NCI-H2029 treated with DMSO at 0.1 percent for 48 hours (cell line): ENCODE measurements around the gene PRKN.
"Not testable (repeated sequence)": the region's sequence is repeated elsewhere in the genome, so short reads cannot be mapped to it uniquely, and the experiment has no call there.

Source experiments
- DNase-seq: peaks from one replicate; lab custom pipeline; 2025; lab: John Stamatoyannopoulos, UW

The PRKN gene

DNA sequence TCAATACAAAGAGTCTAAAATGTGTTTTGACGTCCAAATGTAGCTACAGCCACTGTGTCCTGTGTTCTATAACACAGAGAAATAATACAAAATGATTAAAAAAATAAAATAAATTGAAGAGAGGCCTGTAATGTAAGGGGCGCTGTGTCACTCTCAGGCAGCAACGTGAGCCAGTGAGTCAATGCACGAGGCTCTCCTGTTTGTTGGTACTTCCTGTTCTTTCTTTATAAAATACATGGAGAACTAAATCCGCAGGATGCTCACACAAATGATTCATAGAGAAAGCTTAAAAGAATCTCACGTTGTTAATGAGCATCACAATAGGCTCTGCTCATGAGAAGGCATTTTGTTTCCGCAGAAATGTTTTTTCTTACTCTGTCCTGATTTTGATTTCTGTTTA lies 818.7 kb downstream of the PRKN start:
- no peak for DNase-seq

DNA sequence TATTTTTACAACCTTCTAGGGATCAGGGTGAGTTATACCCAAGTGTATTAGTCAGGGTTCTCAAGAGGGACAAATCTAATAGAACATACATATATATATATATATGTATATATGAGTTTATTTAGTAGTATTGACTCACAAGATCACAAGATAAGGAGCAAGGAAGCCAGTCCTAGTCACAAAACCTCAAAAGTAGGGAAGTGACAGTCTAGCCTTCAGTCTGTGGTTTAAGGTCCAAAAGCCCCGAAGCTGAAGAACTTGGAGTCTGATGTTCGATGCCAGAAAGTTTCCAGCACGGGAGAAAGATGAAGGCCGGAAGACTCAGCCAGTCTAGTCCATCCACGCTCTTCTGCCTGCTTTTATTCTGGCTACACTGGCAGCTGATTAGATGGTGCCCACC lies 821.0 kb downstream of the PRKN start:
- DNase-seq: no peak

DNA sequence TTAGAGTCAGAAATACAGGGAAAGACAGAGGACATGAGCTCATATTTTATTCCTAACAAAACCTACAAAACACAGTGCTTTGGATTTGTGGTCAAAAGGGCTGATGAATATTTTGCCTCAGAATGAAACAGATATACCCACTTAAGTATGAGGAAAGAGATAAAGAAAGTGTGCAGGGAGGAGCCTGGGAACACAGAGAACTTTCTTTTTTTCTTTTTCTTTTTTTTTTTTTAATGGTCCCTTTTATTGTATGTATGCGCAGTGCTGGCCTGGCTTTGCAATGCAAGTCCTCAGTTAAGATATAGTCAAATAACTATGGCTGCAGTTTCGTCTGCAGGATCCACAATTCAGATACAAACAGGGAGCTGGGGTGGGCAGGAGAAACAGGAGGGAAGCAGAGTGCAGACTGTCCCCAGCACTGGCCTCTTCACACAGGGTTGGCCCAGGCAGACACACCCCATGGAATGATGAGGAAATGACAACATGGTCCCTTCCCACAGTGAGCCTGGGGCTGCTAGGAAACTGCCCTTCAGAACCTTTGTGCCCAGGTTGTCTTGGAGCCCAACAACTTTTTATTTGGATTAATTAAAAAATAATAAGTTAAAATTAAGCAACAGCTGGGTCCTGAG lies 823.9 kb downstream of the PRKN start:
- DNase-seq: no peak

DNA sequence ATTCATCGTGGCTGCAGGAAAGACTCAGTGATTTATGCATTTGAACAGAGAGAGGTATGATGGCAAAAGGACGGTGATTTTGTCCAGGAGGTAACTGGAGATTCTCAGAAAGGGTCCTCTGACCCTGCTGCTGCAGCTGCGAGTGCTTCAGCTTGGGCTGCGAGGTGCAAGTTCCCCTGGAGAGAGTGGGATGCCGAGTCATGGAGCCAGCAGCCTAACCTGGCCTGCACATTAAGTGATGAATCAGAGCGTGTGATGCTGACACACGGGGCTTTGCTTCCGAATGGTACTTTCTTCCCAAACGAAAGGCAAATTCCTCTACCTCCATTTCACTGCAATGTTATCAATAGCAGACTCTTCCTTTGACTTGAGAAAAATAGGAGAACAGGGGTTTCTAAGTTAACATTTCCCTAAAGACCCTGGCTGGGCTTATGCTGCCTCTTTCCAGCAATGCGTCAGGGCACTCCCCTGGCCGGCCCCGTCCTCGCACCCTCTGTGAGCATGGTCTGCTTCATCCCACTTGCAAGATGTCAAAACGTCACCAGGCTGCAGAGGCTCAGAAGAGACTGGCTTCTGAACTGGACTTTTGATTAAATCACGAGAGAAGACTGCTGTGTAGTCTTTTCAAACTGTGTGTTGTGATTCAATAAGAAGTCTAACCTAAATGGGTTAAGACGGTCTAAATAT lies 825.7 kb downstream of the PRKN start:
- DNase-seq: no peak

DNA sequence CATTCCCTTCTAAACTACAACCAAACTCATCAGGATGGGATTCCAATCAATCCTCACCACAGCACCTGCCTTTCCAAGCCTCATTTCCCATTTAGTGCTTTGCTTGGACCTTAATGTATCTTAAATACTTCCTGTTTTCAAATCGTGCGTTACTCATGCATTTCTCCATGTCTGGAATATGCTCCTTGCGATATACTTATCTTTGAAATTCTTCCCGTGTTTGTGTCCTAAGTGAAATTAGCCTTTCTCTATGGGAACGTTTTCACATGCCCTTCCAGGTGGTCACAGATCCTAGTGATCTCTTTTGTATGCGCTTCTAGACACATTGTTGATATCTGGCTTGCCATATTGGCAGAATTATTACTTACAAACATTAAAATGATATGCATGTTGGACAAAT lies 833.1 kb downstream of the PRKN start:
- DNase-seq: no peak

DNA sequence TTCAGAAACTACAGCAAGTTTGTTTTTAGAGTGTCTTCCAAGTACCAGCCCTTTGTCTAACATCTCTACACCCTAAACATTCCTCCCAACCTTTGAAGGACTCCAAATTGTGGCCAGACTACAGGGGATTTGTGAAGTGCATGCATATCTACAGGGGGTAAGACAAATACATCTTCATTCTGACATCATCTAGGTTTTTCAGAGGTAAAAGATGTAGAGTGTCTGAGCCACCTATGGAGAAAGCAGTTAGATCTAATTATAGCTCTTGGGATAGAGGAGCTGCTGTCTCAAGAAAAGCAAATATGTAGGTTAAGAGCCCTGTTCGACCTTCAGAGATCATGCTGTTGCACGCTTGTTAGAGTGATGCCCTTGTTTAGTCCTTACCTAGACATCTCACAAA lies 836.0 kb downstream of the PRKN start:
- no peak for DNase-seq

DNA sequence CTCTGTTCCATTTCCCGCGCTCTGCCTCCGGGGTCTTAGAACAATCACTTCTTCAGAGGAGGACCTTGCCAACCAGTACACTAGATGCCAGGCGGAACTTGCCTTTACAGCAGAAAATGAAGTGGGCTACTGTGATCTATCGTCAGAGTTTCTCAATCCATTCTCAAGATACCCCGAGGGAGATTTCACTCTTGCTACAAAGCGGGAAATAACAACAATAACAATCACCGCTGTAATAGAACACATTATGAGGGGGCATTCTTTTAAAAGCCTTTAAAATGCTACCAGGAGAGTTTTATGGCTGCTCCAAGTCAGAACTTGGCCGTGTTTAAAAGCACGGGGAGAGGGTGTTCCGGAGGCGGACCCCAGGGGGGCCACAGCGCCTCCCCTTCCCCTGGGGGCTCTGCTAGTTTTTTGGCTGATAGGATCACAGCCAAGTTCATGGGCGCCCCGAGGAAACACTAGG lies 836.7 kb downstream of the PRKN start:
- DNase-seq: no peak

DNA sequence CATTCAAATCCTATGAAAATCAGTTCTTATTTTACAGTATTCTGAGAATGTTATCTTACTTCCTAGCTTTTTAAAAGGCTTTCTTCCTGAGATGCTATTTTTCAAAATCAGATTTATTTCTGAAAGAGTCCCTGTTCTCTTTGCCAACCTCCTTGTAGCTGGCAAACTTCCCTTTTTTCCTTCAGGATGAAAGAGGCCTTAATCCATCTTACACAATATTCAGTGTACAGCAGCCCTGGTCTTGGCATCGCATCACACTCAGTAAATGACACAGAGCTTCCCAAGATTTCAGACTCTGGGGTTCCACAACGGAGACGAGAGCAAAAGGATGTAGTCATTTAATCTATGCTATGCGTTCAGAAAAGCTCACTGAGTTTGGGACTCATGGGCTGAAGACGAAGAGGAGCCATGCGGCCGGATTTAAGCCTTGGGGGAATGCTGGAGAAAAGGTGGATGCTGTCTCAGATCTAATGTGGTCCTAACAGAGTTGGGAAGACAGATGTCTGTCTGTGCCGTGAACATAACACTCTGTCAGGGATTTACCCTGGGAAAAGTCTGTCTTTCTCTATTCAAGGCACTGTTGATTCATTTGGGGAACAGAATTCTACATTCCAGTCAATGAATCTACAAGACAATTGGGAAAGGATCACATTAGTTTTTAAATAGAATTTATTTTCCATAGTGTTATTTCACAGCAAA lies 837.3 kb downstream of the PRKN start:
- no peak for DNase-seq

DNA sequence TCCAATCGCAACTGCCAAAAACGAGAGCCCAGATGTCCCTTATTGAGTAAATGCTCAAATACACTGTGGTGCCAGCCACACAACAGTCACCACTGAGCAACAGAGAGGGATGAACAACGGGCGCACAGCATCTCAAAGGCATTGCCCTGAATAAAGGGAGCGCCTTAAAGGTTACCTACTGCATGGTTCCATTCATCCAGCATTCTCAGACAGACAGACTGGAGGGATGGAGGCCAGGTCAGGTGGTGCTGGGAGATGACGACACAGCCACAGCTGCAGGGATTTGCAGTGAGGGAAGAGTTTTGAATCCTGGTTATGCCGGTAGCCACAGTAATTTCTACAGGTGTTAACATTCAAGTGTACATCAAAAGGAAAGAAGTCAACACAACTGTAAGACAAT lies 838.2 kb downstream of the PRKN start:
- DNase-seq: no peak

DNA sequence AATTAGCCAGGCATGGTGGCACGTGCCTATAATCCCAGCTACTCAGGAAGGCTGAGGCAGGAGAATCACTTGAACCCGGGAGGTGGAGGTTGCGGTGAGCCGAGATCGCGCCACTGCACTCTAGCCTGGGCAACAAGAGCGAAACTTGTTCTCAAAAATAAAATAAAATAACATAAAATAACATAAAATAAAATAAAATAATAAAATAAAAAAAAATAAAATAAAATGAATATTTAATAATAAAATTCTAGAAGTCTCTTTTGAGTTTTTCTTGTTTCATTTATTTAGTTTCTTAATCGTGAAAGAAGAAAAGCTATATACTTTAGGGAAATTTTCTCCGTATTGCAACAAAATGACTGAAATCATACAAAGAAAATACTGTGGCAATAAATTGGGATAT lies 841.0 kb downstream of the PRKN start:
- DNase-seq: not testable (repeated sequence)

DNA sequence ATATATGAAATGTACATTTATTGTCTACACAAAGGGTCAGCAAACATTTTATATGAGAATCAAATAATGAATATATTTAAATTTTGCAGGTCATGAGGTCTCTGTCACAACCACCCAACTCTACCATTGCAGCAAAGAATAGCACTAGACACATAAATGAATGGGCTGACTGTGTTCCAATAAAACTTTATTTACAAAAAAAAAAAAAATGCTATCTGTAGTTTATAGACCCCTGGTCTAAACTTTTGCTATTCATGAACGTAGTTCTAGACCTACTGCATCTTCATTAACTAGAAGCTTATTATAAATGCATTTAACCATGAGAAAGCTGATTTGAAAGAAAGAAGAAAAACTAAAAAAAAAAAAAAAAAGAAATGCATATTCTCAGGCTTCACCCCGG lies 842.8 kb downstream of the PRKN start:
- no peak for DNase-seq

DNA sequence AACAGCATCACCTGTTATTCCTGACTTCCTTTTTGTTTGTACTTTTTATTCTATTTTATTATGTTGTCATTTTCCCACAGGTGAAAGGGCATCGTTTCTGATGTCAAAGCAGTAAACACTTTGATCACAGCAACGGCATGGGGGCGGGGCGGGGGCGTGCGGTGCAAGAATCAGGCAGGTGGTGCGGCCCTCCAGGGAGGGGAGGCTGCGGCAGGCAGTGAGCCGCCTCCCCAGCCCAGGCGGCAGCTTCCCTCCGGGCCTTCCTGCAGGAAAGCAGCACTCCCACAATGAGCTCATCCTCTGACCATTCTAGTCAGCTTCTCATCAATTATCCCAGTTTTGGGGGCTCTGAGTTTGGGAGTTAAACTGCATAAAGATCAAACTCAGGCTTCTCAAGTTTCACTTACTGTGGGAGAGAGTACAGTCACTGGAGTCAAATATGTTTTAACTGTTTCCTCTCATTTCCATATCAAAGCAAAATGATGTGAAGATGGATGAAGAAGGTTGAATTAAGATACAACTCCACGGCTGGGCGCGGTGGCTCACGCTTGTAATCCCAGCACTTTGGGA lies 845.3 kb downstream of the PRKN start:
- no peak for DNase-seq

DNA sequence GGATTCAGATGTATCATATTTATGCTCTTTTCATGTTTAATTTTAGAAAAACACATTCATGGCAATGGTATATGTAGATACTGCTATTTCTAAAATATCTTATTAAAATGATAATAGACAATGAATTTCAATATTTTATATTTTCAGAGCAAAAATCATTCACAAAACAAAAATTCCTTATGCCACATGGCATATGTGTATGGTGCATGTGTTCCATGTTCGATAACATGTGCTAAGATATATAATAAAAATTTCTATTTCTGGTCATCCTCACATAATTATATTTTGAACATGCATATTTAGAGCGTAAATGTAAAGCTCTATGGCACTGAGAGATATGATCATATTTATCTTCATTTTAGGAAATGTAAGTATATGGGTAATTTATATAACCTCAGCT lies 847.5 kb downstream of the PRKN start:
- DNase-seq: no peak

DNA sequence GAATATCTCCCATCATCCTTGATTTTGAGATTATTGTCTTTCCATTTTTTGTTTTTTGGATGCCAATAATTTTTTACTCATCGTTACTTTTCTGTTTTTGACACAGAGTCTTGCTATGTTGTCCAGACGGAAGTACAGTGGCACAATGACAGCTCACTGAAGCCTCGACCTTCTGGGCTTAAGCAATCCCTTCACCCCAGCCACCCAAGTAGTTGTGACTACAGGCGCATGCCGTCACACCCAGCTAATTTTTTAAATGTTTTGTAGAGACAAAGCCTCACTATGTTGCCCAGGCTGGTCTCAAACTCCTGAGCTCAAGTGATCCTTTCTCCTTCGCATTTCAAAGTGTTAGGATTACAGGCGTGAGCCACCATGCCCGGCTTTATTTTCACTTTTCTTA lies 851.3 kb downstream of the PRKN start:
- no peak for DNase-seq

DNA sequence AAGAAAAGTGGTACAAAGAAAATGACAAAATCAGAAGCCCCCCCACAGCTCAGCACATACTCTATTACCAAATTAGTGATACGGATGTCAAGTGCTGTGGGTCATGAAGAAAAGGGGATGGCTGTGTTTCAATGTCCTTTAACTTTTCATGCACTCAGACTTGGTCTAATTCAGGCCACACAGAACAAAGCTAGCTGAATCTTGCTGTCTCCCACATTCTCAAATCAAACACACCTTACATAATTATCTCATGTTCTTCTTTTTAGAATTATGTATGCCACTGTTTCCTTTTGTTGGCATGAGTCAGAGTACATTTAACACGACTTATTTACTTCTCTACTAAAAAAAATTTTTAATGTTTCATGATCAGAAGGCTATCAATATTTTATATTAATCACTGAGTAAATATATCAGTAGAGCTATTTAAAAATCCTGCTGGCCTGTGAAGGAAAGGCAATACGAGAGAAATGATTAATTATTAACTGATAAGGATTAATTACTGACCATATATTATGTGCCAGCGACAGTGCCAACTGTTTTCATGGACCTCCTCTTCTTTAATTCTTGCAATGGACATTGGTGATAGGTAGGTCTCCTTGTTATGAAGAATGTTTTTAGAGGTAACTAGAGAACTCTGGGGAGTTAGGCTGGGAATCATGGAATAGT lies 857.2 kb downstream of the PRKN start:
- no peak for DNase-seq

DNA sequence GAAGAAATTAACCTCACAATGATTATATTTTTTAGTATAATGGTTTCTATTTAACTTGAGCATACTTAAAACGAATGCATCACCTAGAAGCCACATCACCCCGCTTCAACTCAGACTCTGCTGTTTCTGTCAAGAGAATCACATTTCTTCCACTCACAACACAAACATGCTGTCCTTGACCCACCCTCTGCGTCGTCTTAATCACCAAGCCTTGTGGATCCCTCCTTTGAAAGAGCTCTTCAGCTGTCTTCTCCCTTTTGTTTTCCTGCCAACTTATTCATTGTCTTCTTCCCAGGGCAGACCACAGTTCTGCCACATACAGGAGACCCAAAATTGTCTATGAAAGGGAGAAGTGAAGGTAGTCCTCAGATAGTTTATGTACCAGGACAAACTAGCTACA lies 858.1 kb downstream of the PRKN start:
- DNase-seq: no peak

DNA sequence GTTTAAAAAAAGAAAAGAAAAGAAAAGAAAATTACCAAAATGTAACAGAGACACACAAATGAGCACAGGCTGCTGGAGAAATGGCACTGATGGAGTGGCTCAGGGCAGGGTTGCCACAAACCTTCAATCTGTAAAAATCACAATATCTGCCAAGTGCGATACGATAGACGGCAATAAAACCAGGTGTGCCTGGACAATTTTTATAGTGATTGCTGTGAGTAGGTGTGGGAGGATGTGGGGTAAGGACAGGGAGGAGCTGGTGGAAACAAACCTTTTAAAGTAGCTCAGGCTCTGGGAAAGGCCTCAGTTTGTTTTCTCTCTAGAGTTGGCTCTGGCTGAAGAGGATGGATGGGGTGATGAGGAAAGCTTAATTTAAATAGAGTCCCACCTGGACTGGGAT lies 861.0 kb downstream of the PRKN start:
- no peak for DNase-seq

DNA sequence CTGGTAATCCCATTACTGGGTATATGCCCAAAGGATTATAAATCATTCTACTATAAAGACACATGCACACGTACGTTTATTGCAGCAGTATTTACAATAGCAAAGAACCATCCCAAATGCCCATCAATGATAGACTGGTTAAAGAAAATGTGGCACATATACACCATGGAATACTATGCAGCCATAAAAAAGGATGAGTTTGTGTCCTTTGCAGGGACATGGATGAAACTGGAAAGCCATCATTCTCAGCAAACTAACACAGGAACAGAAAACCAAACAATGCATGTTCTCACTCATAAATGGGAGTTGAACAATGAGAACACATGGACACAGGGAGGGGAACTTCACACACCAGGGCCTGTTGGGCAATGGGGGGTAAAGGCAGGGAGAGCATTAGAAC lies 866.5 kb downstream of the PRKN start:
- not testable (repeated sequence) for DNase-seq

DNA sequence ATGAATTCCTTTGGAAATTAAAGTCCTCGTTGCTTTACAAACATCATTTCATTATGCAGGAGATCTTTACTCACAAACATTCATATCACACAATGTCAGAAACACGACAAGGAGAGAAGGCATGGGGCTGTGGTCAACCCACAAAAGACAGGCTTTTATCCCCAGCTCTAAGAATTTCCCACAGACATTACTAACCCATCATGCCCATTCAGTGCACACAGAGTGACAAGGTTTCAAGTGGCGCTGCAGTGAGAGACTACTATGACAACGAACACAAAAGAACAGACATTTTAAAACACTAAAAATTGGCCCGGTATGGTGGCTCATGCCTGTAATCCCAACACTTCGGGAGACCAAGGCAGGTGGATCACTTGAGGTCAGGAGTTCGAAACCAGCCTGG lies 873.9 kb downstream of the PRKN start:
- no peak for DNase-seq

DNA sequence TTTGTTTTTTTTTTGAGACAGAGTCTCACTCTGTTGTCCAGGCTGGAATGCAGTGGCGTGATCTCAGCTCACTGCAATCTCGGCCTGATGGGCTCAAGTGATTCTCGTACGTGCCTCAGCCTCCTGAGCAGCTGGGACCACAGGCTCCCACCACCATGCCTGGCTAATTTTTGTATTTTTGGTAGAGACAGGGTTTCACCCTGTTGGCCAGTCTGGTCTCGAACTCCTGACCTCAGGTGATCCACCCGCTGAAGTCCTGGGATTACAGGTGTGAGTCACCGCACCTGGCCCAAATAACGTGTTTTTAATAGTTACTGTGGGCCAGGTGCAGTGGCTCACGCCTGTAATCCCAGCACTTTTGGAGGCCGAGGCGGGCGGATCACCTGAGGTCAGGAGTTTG lies 876.1 kb downstream of the PRKN start:
- DNase-seq: not testable (repeated sequence)

DNA sequence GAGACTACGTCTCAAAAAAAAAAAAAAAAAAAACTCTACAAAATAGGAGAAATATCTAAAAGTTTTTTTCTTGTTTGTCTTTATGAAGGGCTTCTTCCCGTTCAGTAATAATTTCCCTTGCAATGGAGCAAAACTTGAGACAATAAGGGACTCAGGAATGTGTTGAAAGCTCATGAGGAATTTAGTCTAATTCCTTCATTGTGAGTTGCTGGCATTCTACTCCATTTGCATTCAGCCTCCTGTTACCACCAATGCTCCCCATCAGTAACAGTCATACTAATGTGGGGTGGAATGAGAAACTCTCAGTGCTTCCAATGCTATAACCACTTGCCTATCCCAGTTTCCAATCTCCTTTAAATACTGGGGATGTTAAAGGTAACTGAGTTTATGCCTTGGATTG lies 877.0 kb downstream of the PRKN start:
- DNase-seq: no peak

DNA sequence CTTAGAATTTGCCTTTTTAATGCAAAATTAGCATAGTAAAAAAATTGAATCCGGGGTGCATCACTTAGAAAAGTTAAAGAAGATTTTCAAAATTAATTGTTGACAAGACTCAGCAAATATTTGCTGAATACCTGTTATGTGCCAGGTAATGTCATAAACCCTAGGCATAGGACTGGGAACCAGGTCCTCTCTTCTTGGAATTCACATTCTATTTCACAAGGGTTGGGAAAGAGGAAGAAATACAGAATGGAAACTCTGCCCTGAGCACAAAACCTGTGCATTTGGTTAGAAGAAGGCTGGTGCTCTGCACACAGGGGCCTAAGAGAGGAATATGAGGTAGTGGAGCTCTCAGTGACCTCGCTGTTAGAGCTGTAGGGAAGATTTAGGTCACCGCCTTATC lies 879.9 kb downstream of the PRKN start:
- DNase-seq: no peak

DNA sequence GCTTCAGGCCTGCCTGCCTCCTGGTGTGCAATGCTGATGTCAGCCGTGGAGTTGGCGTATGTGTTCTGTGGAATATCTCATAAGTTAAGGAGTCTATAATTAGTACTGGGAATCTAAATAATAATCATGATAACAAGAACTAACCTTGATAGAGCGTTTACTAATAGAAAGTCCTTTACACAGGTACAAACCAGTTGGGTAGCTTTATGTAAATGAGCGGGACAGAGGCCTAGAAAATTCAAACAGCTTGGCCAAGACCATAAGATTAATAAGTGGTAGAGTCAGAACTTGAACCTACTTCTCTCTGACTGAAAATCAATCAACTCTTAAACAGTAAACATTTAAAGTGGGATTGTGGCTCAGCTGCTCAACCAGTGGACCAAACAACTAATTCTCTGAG lies 882.8 kb downstream of the PRKN start:
- DNase-seq: no peak
